ENCODE results near the gene MVB12B. TPM values are rescaled to one million over a fixed set of nuclear protein-coding genes. Genes with fewer than 3 reads are reported as not detected.

The MVB12B gene
- total RNA-seq, 1 experiment from 2014 or later, result 5.7 TPM

- ATAC-seq (0 out of 2 replicates have a peak, but pooled peaks have one; percentile 1), DNase-seq (ENCODE audit: low spot score) (peak; percentile 50)
- peaks cover 12% of the 10 kb centered on the region for H3K27me3 Mint-ChIP-seq (ENCODE audit: low read depth)
- H3K36me3 Mint-ChIP-seq, result no peaks in the 10 kb centered on the region
- H3K9me3 Mint-ChIP-seq, result no peaks in the 10 kb centered on the region
- POLR2A ChIA-PET, result no interaction called here
- TF ChIP-seq ZNF416 (CRISPR knock-in tag; IDR thresholded peaks at IDR 0.05) (no peak), FOXJ3 (CRISPR knock-in tag; IDR thresholded peaks at IDR 0.05; ENCODE audit: borderline replicate concordance) (no peak), ZNF317 (CRISPR knock-in tag; IDR thresholded peaks at IDR 0.05; ENCODE audit: borderline replicate concordance, low read depth) (no peak), E2F4 (CRISPR knock-in tag; IDR thresholded peaks at IDR 0.05; ENCODE audit: borderline replicate concordance, low read depth) (no peak), ZNF671 (CRISPR knock-in tag; IDR thresholded peaks at IDR 0.05) (no peak), USF2 (CRISPR knock-in tag; IDR thresholded peaks at IDR 0.05) (no peak), RORB (CRISPR knock-in tag; IDR thresholded peaks at IDR 0.05) (no peak), OVOL2 (CRISPR knock-in tag; IDR thresholded peaks at IDR 0.05; ENCODE audit: borderline replicate concordance) (no peak), ZNF512 (CRISPR knock-in tag; IDR thresholded peaks at IDR 0.05; ENCODE audit: borderline replicate concordance) (no peak), FOXK1 (CRISPR knock-in tag; IDR thresholded peaks at IDR 0.05) (no peak), GABPB1 (CRISPR knock-in tag; IDR thresholded peaks at IDR 0.05) (no peak), TCF7 (CRISPR knock-in tag; IDR thresholded peaks at IDR 0.05; ENCODE audit: low read depth) (no peak), IRF2 (CRISPR knock-in tag; IDR thresholded peaks at IDR 0.05; ENCODE audit: borderline replicate concordance, low read depth) (no peak)
- H3K27ac Mint-ChIP-seq, result no peak overlapping the region
- H3K4me1 Mint-ChIP-seq, result peaks cover 13% of the 10 kb centered on the region
- CTCF ChIA-PET, result interaction anchor here (0.7 to 9.4 kb wide), 13 partner anchors 8 to 279 kb away, joined by 3 to 360 read pairs (median 22); no protein-coding TSS in a partner anchor
- H3K4me3 Mint-ChIP-seq, result no peak overlapping the region
Observed at GRCh38 chr9:126502417-126503332, 176.0 kb downstream of the MVB12B start.

- no peaks in the 10 kb centered on the region for H3K9me3 Mint-ChIP-seq
- peaks cover 13% of the 10 kb centered on the region for H3K4me1 Mint-ChIP-seq
- H3K36me3 Mint-ChIP-seq, result no peaks in the 10 kb centered on the region
- no peak overlapping the region for H3K4me3 Mint-ChIP-seq
- peaks cover 12% of the 10 kb centered on the region for H3K27me3 Mint-ChIP-seq (ENCODE audit: low read depth)
- TF ChIP-seq AR (CRISPR knock-in tag; IDR thresholded peaks at IDR 0.05), result no peak
- H3K27ac Mint-ChIP-seq, result no peak overlapping the region
- no peak for ATAC-seq
- POLR2A ChIA-PET, result no interaction called here
- CTCF ChIA-PET, result interaction anchor here (0.6 to 9.4 kb wide), 3 partner anchors 7 to 61 kb away, joined by 3 to 360 read pairs (median 149); no protein-coding TSS in a partner anchor
- DNase-seq (ENCODE audit: low spot score), result no peak
Observed at GRCh38 chr9:126503333-126504085, 176.9 kb downstream of the MVB12B start.

Data from WTC11 (cell line).